ENCODE results near the gene MEGF6.

DNA sequence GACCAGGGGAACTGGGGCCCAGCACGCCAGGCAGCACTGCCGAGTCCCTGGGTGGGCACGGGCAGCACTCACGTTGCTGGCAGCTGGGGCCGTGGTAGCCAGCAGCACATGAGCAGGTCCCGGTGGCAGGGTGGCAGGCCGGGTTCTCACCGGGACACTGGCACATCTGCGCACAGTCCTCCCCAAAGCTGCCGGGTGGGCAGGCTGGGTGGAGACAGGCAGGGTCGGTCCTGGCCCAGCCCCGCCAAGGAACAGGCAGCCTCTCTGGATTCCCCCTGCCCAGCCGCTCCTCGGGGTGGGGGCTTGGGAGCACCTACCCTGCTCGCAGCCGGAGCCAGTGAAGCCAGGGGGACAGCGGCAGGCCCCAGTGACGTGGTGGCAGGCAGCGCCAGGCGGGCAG lies 114.4 kb downstream of the MEGF6 start:
- TF ChIP-seq POLR2AphosphoS5 (IDR thresholded peaks at IDR 0.05; ENCODE audit: borderline replicate concordance, low read depth, low read length) (no peak), EZH2 (IDR thresholded peaks at IDR 0.05) (no peak), FOXP2 (optimal IDR thresholded peaks at IDR 0.05; ENCODE audit: control extremely low read depth, extremely low read length, insufficient read depth) (no peak)
